Activated CD4-positive, alpha-beta T cell treated with anti-CD3 and anti-CD28 coated beads, Interleukin-2, Interleukin-4, amounts not matched to agents 100 ng/mL and 50 ng/mL, durations not matched to agents 16 hours and 8 hours (primary cell): ENCODE data around the gene RASL12.
"Not testable (repeated sequence)": the region's sequence is repeated elsewhere in the genome, so short reads cannot be mapped to it uniquely, and the experiment has no call there.

ENCODE experiments used
- DNase-seq: peaks from one replicate; pipeline ENCODE4 v3.0.0-alpha.2; 2020; ENCODE audit warnings: low spot score

The RASL12 gene

DNA sequence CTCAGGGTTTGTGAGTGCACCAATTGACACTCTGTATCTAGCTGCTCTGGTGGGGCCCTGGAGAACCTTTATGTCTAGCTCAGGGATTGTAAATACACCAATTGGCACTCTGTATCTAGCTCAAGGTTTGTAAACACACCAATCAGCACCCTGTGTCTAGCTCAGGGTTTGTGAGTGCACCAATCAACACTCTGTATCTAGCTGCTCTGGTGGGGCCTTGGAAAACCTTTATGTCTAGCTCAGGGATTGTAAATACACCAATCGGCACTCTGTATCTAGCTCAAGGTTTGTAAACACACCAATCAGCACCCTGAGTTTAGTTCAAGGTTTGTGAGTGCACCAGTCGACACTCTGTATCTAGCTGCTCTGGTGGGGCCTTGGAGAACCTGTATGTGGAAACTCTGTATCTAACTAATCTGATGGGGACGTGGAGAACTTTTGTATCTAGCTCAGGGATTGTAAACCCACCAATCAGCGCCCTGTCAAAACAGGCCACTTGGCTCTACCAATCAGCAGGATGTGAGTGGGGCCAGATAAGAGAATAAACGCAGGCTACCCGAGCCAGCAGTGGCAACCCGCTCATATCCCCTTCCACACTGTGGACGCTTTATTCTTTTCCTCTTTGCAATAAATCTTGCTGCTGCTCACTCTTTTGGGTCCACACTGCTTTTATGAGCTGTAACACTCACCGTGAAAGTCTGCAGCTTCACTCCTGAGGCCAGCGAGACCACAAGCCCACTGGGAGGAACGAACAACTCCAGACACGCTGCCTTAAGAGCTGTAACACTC is 8.0 kb upstream of the RASL12 start:
- not testable (repeated sequence) for DNase-seq

DNA sequence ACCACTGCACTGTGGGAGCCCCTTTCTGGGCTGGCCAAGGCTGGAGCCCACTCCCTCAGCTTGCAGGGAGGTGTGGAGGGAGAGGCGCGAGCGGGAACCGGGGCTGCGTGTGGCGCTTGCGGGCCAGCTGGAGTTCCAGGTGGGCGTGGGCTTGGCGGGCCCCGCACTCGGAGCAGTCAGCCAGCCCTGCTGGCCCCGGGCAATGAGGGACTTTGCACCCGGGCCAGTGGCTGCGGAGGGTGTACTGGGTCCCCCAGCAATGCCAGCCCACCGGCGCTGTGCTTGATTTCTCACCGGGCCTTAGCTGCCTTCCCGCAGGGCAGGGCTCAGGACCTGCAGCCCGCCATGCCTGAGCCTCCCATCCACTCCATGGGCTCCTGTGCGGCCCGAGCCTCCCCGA is 7.2 kb upstream of the RASL12 start:
- not testable (repeated sequence) for DNase-seq

DNA sequence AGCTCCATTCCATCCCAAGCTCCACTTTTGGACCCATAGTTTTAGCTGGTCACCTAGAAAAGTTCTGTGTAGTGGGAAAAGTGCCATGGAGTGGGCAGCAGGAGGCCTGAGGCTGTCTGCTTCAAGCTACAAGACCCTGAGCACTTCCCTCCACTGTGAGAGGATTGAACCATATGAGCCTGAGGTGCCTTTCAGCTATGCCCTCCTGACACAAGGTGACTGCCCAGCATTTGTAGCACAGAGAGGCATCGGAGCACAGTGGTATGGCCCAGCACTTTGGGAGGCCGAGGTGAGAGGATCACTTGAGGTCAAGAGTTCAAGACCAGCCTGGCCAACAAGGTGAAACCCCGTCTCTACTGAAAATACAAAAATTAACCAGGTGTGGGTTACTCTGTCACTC is 4.8 kb upstream of the RASL12 start:
- no peak for DNase-seq

- DNase-seq = no peak
These were observed 4.2 kb upstream of the RASL12 start for GRCh38 chr15:65072027-65072426.

GRCh38 chr15:65071381-65071811 is 3.6 kb upstream of the RASL12 start:
- no peak for DNase-seq

- no peak for DNase-seq
These were observed 2.2 kb upstream of the RASL12 start for GRCh38 chr15:65069779-65070546.

DNA sequence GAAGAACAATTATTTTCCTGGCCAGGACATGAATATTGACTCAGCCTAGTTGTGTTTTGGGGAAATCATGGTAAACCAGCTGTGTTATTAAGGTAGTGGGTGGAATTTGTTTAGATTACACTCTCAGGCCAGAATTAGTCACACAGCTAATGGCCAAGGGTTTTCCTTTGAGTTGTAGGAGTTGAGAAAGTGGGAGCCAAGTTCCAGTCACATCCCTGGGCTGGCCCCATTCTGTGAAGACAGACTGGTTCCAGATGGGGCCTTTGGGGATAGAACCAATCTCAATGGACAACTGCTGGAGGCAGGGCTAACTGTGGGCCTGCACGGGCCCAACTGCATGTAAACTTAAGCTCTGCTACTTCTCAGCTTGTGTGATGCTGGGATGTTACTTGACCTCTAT is 1.4 kb upstream of the RASL12 start:
- no peak for DNase-seq

DNA sequence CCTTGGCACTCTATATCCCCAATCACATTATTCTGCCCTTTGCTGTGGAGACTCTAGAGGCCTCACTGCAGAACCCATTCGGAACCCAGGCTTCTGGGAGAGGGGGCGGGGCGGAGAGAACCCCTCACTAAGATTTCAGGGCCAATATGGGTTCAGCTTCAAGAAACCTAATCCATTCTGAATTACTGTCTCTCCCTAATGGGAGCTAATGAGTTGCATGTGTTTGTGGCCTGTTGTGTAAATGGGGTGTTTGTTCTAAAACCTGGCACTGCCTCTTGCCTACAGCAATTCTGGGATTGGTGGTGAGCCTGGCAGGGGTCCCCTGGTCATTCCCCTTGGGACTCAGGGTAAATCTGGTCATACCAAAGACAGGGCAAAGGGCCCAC is 605 bp upstream of the RASL12 start:
- DNase-seq = no peak

DNA sequence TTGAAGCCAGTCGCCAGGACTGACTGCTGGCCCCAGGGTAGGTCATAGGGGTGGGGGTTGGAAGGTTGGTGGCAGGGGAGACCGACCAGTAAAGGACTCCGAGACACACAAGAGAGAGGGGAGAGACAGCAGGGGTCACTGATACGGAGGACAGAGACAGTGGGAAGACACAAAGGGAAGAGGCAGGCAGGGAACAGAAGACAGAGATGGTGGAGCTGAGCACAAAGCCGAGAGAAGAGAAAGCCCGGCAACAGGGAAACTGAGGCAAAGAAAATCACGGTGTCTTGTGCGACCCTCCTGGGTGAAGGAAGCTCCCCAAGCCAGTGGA is 510 bp downstream of the RASL12 start:
- no peak for DNase-seq

DNA sequence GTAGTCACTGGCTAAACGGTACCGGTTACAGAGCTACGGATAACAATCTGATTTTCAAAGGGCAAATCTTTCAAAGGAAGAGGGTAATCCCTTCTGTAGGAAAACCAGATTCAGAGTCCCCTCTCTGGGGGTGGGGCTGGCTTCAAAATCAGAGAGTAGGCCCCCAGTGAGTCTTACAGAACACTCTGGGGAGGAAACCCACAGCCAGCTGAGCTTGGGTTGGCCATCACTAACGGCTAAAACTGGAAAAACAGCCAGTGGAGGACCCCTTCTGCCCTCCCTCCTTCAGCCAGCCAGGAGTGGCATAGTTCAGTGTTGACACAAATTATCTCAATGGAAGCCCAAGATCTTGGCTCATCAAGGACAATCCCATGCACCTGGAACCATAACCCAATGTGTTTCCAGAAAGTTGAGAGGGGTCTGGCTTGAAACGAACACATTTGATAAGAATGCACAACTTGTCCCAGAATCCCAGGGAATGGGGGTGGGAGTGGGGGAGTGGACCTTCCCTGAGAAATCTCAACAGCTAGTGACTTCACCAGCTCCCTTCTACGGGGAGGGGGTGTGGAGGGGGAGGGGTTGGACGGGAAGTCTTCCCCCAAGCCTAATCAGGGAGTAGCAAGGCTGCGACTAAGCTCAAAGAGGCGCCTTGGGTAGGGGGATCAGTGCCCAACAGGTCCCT is 1.0 kb downstream of the RASL12 start:
- DNase-seq = no peak

- DNase-seq = no peak
These were observed 1.7 kb downstream of the RASL12 start for GRCh38 chr15:65066001-65066634.

DNA sequence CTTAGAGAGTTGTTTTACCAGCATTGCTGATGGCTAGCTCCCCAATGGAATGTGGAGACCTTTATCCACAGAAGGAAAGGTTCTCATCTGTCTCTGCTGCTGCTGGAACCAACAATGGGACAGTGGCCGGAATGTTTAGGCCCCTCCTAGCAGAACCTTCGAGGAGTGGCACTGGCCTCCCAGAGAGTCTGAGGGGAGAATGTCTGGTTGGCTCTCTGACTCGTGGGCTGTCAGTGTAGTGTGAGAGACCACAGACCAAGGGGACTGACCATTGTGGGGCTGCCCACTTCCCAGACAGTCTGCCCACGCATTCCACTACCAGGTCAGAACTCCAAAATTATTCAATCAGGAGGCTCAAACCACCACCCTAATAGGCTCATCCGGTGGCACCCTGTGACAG is 5.1 kb downstream of the RASL12 start:
- DNase-seq = no peak

- DNase-seq = no peak
These were observed 5.7 kb downstream of the RASL12 start for GRCh38 chr15:65062061-65062460.

GRCh38 chr15:65060641-65061397 is 7.0 kb downstream of the RASL12 start:
- DNase-seq = no peak

- DNase-seq = no peak
These were observed 7.7 kb downstream of the RASL12 start for GRCh38 chr15:65059931-65060596.

DNA sequence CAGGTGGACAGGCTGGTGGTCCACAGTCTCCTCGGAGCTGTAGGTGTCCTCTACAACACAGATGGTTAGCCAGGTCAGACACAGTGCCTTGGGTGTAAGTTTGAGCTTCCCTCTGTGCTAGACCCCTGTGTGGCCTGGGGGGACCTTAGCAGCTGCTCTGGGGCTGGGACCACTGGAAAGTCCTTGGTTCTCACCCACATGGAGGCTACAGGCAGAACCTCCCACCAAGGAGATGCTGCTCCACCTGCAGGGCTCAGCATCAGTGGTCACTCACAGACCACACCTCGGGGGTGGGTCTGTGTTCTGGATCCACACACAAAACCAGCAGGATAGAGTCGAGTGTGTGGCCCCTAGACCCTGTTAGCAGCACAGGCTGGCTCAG is 8.4 kb downstream of the RASL12 start:
- no peak for DNase-seq

GRCh38 chr15:65058394-65059368 is 9.1 kb downstream of the RASL12 start:
- no peak for DNase-seq

DNA sequence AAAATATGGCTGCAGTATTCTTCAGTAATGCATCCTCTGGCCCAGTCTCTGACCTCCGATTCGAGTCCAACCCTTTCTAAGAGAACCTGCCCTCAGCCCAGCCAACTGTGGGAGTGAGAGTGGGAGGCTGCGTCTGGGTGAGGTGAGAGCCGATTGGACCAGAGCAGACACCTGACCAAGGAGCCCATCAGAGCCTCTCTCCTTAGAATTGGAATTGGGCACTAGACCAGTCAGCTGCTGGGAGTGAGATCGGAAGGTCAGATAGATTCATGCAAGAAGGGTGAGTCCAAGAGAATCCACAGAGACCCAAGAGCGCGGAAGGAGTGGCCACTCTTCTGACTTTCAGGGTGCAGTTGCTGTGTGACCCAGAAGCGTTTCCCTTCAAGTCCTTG is 10.2 kb downstream of the RASL12 start:
- DNase-seq = no peak

GRCh38 chr15:65056868-65057548 is 10.8 kb downstream of the RASL12 start:
- no peak for DNase-seq

- DNase-seq = no peak
These were observed 11.7 kb downstream of the RASL12 start for GRCh38 chr15:65056106-65056505.
